Midbrain (tissue), 1 donor: ENCODE data around the gene GALC.
A peak's percentile ranks its signal among the peaks of the same experiment; 100 is the strongest.

ENCODE experiments used
- DNase-seq: peaks from one replicate; lab custom pipeline; 2025; lab: John Stamatoyannopoulos, UW

GALC gene

GRCh38 chr14:88005978-88006851 lies 13.2 kb upstream of the GALC start:
- DNase-seq = no peak

- DNase-seq = no peak
These were observed 12.1 kb upstream of the GALC start, which contains the start of gene GPR65 for GRCh38 chr14:88005050-88005481. GPR65 (plus strand) TSS chr14:88005135; CDS start chr14:88010848, 5,713 bp downstream.

DNA sequence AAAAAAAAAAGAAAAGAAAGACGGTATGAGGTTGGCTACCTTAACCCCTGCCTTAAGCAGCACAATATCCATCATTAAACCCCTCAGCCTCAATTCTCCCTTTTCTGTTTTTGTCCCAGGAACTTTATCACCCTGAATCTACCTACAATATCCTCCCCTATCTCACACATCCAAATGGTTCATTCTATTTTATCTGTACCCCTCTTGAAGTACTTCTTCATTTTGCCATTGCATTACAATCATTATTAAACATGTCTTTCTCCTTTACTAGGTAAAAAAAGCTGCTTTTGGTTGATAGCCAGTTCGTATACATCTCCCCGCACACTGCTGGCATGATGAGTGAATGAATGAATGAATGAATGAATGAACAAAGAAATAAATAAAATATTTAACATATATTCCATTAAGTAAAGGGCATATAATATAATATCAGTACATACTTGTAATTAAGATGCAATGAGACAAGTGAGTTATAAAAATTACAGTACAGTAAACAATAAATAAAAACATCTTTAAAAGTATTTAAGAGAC lies 11.6 kb upstream of the GALC start:
- no peak for DNase-seq

- DNase-seq = no peak
These were observed 10.4 kb upstream of the GALC start for GRCh38 chr14:88003425-88003824.

DNA sequence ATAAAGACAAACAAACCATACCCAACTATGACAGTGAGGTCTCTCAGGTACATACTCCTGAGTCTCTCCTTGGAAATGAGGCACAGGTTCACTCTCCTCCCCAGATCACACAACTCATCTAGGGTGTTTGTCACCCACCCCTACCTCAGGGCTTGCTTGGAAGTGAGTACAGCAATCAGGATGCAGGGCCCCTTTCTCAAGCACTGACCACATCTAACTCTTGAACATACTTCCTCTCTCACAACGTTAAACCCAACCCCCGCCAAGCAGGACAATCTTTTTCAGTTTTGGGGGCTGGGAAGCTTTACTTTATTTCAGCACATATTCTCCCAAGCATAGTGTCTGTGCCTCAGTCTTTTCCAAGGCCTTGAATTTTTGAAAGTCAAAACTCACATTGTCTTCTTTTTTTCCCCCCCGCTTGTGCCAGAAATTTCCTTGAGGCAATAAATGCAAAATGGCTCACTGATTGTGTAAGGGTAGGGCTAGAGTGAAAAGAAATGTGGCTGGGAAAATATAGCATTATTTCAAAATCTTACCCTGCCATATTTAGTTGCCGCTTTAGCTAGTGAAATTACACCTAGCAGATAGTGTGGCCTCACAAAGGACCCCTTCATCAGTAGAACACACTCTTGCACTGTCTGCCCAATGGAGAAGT lies 9.6 kb upstream of the GALC start:
- DNase-seq = peak; percentile 9

GRCh38 chr14:87999277-87999676 lies 6.3 kb upstream of the GALC start:
- DNase-seq = peak; percentile 19

GRCh38 chr14:87998482-87998881 lies 5.5 kb upstream of the GALC start:
- DNase-seq = no peak

GRCh38 chr14:87996291-87996592 lies 3.3 kb upstream of the GALC start:
- no peak for DNase-seq

DNA sequence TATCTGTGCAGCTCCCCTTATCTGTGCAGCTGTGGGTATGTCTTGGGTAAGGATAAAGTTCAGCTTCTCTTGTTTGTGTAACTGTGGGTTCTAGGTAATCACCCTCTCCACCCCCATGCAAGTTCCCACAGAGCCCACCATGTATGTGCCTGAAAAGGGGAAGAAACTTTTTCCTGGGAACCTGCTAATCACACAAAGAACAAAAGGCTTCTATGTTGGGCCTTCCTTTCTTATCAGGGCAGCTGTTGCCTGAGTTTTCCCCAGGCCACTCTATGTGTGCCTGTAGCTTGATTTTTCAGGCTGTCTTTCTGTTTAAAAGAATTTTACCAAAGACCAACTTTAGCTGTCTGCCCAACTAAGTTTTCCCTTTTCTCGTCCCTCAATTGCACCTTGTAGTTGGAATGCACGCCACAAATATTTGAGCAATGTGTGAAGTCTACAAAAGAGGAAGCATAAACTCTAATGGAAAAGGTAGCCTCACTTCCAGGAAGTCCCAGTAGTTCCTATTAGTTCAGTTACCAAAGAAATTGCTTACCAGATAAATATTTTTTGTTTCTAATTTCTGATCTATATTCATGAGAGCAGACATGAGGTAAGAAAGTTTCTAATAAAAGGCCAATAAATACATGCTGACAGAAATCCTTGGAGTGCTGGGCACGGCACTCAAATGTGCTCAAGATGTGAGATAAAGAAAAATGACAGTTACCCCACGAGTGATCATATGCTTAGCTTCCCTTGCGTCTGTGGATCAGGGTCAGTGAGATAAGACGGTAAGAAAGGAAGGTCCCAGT lies 2.7 kb upstream of the GALC start:
- no peak for DNase-seq

DNA sequence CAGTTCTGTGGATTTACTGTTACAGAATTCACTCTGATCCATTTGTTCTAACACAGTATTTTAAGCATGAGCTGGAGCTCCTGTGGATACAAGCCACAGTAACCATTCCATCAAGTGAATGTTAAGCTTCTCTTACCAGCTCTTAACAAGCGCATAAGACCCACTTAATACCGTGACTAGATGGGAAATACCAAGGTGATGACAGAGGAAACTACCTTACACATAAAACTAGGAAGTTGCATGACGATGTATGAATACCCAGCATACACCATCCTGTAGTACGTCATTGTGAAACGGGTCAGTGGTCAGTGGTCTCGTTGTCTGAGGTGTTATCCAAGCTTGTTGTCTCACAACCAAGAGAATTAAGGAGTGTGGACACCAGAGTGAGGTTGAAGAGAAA lies 2.0 kb upstream of the GALC start:
- no peak for DNase-seq

- DNase-seq = peak; percentile 69
These were observed 650 bp downstream of the GALC start for GRCh38 chr14:87992346-87992717.

GRCh38 chr14:87990682-87991081 lies 2.3 kb downstream of the GALC start:
- DNase-seq = no peak

DNA sequence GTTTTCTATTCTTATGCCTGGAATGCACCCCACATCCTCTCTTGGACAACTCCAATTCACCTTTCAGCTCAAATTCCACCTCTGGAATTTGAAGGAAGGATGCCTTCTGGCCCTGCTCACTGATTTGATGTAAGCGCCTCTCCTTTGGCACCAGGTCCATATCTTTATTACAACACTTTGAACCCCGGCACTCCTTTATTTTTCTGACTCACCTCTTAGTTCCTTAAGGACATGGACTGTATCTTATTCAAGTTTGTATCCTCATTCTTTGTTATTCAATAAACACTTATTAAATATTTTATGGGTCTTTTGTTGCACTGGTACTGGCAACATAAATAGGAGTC lies 3.1 kb downstream of the GALC start:
- no peak for DNase-seq

DNA sequence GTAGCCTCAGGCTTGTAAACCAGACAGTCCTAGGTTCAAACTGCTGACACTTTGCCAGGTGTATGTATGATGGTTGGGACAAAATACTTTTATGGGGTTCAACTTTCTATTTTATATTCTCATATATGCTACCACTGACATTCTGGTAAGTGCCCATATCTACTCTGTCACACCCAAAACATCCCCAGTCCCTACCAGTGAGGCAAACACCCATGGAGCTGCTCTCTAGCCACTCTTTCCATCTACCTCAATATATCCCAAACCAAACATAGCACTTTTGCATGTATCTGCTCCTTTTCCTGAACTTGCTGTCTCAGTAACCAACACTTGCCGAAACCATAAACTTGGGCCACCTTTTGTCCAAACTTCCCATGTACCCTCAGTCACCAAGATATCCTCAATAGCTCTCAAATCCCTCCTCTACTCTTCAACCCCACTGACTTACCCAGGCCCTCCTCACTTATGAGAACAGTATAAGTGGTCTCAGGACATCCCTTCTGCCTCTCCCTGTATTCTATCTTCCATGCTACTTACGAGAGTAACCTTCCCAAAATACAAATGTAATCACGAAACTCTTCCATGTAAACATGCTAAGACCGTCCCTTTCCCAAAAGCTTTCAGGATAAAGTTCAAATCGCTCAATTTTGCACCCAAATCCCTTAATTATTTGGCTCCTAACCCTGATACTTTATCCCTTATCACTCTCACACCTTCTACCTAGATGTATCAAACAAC lies 3.6 kb downstream of the GALC start:
- no peak for DNase-seq

DNA sequence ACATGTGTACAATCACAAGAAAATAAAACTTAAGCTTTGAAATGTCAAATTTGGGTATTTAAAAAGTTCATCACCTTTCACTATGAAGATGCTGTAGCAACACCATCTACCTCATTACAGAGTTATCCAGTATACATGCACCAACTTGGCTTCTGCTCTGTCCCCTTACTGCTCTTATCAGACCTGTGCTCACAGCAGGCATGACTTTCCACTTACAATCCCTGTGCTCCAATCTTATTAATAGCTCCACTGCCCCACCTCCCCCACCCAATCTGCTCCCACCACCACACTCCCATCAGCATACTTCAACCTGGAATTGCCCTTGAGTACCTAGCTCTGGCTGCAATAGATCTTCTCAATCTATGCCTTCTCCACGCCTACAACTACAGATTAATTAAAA lies 13.3 kb downstream of the GALC start:
- no peak for DNase-seq

GRCh38 chr14:87975636-87976035 lies 17.3 kb downstream of the GALC start:
- DNase-seq = no peak

DNA sequence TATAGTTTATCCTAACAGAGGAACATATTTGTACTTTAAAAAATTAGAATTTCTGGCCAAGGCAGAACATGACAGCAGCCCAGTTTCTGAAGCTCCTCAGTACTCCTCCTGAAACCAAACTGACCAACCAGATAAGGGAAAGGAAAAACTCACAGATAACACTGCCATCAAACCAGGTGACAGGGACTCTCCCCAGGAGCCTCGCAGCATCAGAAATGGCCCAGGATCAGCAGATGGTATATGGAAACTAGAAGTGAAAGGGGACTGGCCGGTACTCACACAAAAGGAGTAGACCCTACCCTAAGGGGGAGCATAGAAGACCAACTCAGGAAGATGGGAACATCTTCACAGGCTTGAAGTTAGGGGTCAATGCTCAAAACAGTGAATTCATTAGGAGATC lies 22.0 kb downstream of the GALC start:
- no peak for DNase-seq

GRCh38 chr14:87967496-87967895 lies 25.5 kb downstream of the GALC start:
- DNase-seq = no peak

DNA sequence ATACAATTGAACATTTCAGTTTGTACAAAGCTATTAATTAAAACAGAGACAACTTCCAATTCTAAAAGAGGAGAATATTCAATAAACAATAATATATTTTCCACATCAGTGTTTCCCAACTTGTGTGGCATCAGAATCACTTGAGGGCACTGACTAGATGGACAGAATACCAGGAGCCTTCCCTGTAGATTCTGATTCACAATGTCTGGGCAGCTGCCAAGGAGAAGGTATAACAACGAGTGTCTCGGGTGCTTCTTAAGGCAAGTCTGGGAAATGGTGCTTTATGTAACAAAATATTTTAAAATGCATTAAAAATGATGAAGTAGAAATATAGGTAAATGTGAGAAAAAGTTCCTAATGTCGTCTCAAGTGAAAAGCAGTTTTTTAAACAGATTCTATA lies 26.2 kb downstream of the GALC start:
- DNase-seq = no peak

DNA sequence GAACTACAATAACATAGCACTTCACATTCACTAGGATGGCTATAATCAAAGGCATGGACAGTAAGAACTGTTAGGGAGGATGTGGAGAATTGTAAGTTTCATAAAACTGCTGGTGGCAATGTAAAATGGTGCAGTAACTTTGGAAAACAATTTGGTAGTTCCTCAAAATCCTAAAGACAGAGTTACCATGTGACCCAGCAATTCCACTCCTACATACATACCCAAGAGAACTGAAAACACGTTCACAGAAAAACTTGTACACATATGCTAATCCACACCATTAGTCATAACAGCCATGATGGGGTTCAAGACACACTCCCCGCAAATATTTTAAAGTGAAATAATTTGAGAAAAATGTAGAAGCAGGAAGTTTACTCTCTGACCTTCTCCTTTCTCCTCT lies 31.7 kb downstream of the GALC start:
- DNase-seq = no peak

DNA sequence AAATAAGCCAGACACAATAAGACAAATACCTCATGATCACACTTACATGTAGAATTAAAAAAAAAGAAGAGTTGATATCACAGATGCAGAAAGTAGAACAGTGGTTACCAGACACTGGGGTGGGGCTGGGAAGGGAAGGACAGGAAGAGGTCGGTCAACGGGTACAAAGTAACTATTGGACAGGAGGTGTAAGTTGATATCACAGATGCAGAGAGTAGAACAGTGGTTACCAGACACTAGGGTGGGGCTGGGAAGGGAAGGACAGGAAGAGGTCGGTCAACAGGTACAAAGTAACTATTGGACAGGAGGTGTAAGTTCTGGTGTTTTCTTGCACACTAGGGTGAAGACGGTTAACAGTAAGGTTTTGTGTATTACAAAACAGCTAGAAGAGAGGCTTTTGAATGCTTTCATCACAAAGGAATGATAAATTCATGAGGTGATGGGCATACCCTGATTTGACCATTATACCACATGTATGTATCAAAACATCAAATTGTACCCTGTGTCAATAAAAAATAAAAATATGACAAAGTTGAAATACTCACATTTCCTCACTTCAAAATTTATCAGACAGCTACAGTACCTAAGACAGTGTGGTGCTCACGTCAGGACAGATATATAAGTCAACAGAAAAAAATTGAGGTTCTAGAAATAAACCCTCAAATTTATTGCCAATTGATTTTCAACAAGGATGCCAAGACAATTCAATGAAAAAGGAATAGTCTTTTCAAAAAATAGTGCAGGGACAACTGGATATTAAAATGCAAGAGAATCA lies 32.8 kb downstream of the GALC start:
- DNase-seq = no peak
